ENCODE data around the gene PAK1.
"Not testable (repeated sequence)": the region's sequence is repeated elsewhere in the genome, so short reads cannot be mapped to it uniquely, and the experiment has no call there.

PAK1 gene

GRCh38 chr11:77310721-77311120 is 163.2 kb downstream of the PAK1 start:
- Histone ChIP-seq H3K36me3 (ENCODE audit: control insufficient read depth, insufficient read depth, low read length) (no peaks in the 10 kb centered on the region), H3K9ac (ENCODE audit: low read length) (no peak overlapping the region), H3K27me3 (ENCODE audit: control insufficient read depth, insufficient read depth, low read length) (no peaks in the 10 kb centered on the region), H3K4me3 (ENCODE audit: low read depth, low read length) (no peak overlapping the region), H3K9me3 (ENCODE audit: control insufficient read depth, insufficient read depth, low read depth, low read length) (no peaks in the 10 kb centered on the region), H3K4me1 (ENCODE audit: control insufficient read depth, insufficient read depth, low read length) (peaks cover 4% of the 10 kb centered on the region; the same call in 1 of the 2 replicates), H3K27ac (ENCODE audit: low read depth, low read length) (no peak overlapping the region)

- Histone ChIP-seq H3K27ac (ENCODE audit: low read depth, low read length) (no peak overlapping the region), H3K36me3 (ENCODE audit: control insufficient read depth, insufficient read depth, low read length) (no peaks in the 10 kb centered on the region)
These were observed 164.4 kb downstream of the PAK1 start for GRCh38 chr11:77309401-77310085.

GRCh38 chr11:77308838-77309237 is 165.1 kb downstream of the PAK1 start:
- no peaks in the 10 kb centered on the region for H3K9me3 ChIP-seq (ENCODE audit: control insufficient read depth, insufficient read depth, low read depth, low read length)
- H3K4me3 ChIP-seq (ENCODE audit: low read depth, low read length): no peak overlapping the region
- H3K27me3 ChIP-seq (ENCODE audit: control insufficient read depth, insufficient read depth, low read length): no peaks in the 10 kb centered on the region
- no peak overlapping the region for H3K27ac ChIP-seq (ENCODE audit: low read depth, low read length)
- no peak overlapping the region for H3K9ac ChIP-seq (ENCODE audit: low read length)
- peaks cover 5% of the 10 kb centered on the region; the same call in 1 of the 2 replicates for H3K4me1 ChIP-seq (ENCODE audit: control insufficient read depth, insufficient read depth, low read length)
- no peaks in the 10 kb centered on the region for H3K36me3 ChIP-seq (ENCODE audit: control insufficient read depth, insufficient read depth, low read length)

More at GRCh38 chr11:77309401-77310085, 164.4 kb downstream of the PAK1 start:
- no peak overlapping the region for H3K9ac ChIP-seq (ENCODE audit: low read length)
- peaks cover 4% of the 10 kb centered on the region; the same call in 1 of the 2 replicates for H3K4me1 ChIP-seq (ENCODE audit: control insufficient read depth, insufficient read depth, low read length)
- H3K27me3 ChIP-seq (ENCODE audit: control insufficient read depth, insufficient read depth, low read length): no peaks in the 10 kb centered on the region
- no peaks in the 10 kb centered on the region for H3K9me3 ChIP-seq (ENCODE audit: control insufficient read depth, insufficient read depth, low read depth, low read length)
- no peak overlapping the region for H3K4me3 ChIP-seq (ENCODE audit: low read depth, low read length)

- no peak overlapping the region for H3K4me3 ChIP-seq (ENCODE audit: low read depth, low read length)
- H3K27ac ChIP-seq (ENCODE audit: low read depth, low read length): no peak overlapping the region
- H3K36me3 ChIP-seq (ENCODE audit: control insufficient read depth, insufficient read depth, low read length): no peaks in the 10 kb centered on the region
- H3K9me3 ChIP-seq (ENCODE audit: control insufficient read depth, insufficient read depth, low read depth, low read length): no peaks in the 10 kb centered on the region
- 0 out of 2 replicates have a peak, but pooled peaks cover 4% of the 10 kb centered on the region for H3K4me1 ChIP-seq (ENCODE audit: control insufficient read depth, insufficient read depth, low read length)
- H3K9ac ChIP-seq (ENCODE audit: low read length): no peak overlapping the region
- no peaks in the 10 kb centered on the region for H3K27me3 ChIP-seq (ENCODE audit: control insufficient read depth, insufficient read depth, low read length)
These were observed 170.6 kb downstream of the PAK1 start for GRCh38 chr11:77303328-77303727.

- 0 out of 2 replicates have a peak, but pooled peaks cover 4% of the 10 kb centered on the region for H3K4me1 ChIP-seq (ENCODE audit: control insufficient read depth, insufficient read depth, low read length)
- no peak overlapping the region for H3K9ac ChIP-seq (ENCODE audit: low read length)
- H3K4me3 ChIP-seq (ENCODE audit: low read depth, low read length): no peak overlapping the region
- no peaks in the 10 kb centered on the region for H3K27me3 ChIP-seq (ENCODE audit: control insufficient read depth, insufficient read depth, low read length)
- H3K36me3 ChIP-seq (ENCODE audit: control insufficient read depth, insufficient read depth, low read length): no peaks in the 10 kb centered on the region
- no peak overlapping the region for H3K27ac ChIP-seq (ENCODE audit: low read depth, low read length)
- H3K9me3 ChIP-seq (ENCODE audit: control insufficient read depth, insufficient read depth, low read depth, low read length): no peaks in the 10 kb centered on the region
These were observed 171.1 kb downstream of the PAK1 start for GRCh38 chr11:77302752-77303151.

GRCh38 chr11:77301510-77301909 is 172.4 kb downstream of the PAK1 start, which contains the start of gene GDPD4:
TSS of gene GDPD4 (minus strand) at chr11:77301686. CDS start at chr11:77285137, 16,549 bp downstream.
- Histone ChIP-seq H3K9me3 (ENCODE audit: control insufficient read depth, insufficient read depth, low read depth, low read length) (no peaks in the 10 kb centered on the region), H3K4me1 (ENCODE audit: control insufficient read depth, insufficient read depth, low read length) (0 out of 2 replicates have a peak, but pooled peaks cover 4% of the 10 kb centered on the region), H3K27ac (ENCODE audit: low read depth, low read length) (no peak within 1 kb of the TSS), H3K27me3 (ENCODE audit: control insufficient read depth, insufficient read depth, low read length) (no peaks in the 10 kb centered on the region), H3K9ac (ENCODE audit: low read length) (no peak within 1 kb of the TSS), H3K4me3 (ENCODE audit: low read depth, low read length) (no peak within 1 kb of the TSS), H3K36me3 (ENCODE audit: control insufficient read depth, insufficient read depth, low read length) (no peaks in the 10 kb centered on the region)

- no peak overlapping the region for H3K27ac ChIP-seq (ENCODE audit: low read depth, low read length)
- H3K4me1 ChIP-seq (ENCODE audit: control insufficient read depth, insufficient read depth, low read length): 0 out of 2 replicates have a peak, but pooled peaks cover 4% of the 10 kb centered on the region
- no peak overlapping the region for H3K4me3 ChIP-seq (ENCODE audit: low read depth, low read length)
- H3K9me3 ChIP-seq (ENCODE audit: control insufficient read depth, insufficient read depth, low read depth, low read length): no peaks in the 10 kb centered on the region
- no peaks in the 10 kb centered on the region for H3K36me3 ChIP-seq (ENCODE audit: control insufficient read depth, insufficient read depth, low read length)
- H3K9ac ChIP-seq (ENCODE audit: low read length): no peak overlapping the region
- no peaks in the 10 kb centered on the region for H3K27me3 ChIP-seq (ENCODE audit: control insufficient read depth, insufficient read depth, low read length)
These were observed 173.2 kb downstream of the PAK1 start for GRCh38 chr11:77300695-77301094.

- H3K4me1 ChIP-seq (ENCODE audit: control insufficient read depth, insufficient read depth, low read length); H3K4me3 ChIP-seq (ENCODE audit: low read depth, low read length); H3K9ac ChIP-seq (ENCODE audit: low read length); H3K36me3 ChIP-seq (ENCODE audit: control insufficient read depth, insufficient read depth, low read length); H3K27ac ChIP-seq (ENCODE audit: low read depth, low read length); H3K9me3 ChIP-seq (ENCODE audit: control insufficient read depth, insufficient read depth, low read depth, low read length); H3K27me3 ChIP-seq (ENCODE audit: control insufficient read depth, insufficient read depth, low read length): not testable (repeated sequence)
These were observed 173.9 kb downstream of the PAK1 start for GRCh38 chr11:77300028-77300427.

GRCh38 chr11:77299528-77299993 is 174.3 kb downstream of the PAK1 start:
- Histone ChIP-seq H3K9ac (ENCODE audit: low read length) (no peak overlapping the region), H3K27me3 (ENCODE audit: control insufficient read depth, insufficient read depth, low read length) (no peaks in the 10 kb centered on the region), H3K36me3 (ENCODE audit: control insufficient read depth, insufficient read depth, low read length) (no peaks in the 10 kb centered on the region), H3K4me3 (ENCODE audit: low read depth, low read length) (no peak overlapping the region), H3K27ac (ENCODE audit: low read depth, low read length) (no peak overlapping the region), H3K4me1 (ENCODE audit: control insufficient read depth, insufficient read depth, low read length) (0 out of 2 replicates have a peak, but pooled peaks cover 4% of the 10 kb centered on the region), H3K9me3 (ENCODE audit: control insufficient read depth, insufficient read depth, low read depth, low read length) (no peaks in the 10 kb centered on the region)

GRCh38 chr11:77294040-77294439 is 179.9 kb downstream of the PAK1 start:
- H3K4me3 ChIP-seq (ENCODE audit: low read depth, low read length): no peak overlapping the region
- no peaks in the 10 kb centered on the region for H3K36me3 ChIP-seq (ENCODE audit: control insufficient read depth, insufficient read depth, low read length)
- no peaks in the 10 kb centered on the region for H3K4me1 ChIP-seq (ENCODE audit: control insufficient read depth, insufficient read depth, low read length)

GRCh38 chr11:77289737-77290136 is 184.2 kb downstream of the PAK1 start:
- no peaks in the 10 kb centered on the region for H3K27me3 ChIP-seq (ENCODE audit: control insufficient read depth, insufficient read depth, low read length)
- no peaks in the 10 kb centered on the region for H3K4me1 ChIP-seq (ENCODE audit: control insufficient read depth, insufficient read depth, low read length)
- no peak overlapping the region for H3K4me3 ChIP-seq (ENCODE audit: low read depth, low read length)
- H3K36me3 ChIP-seq (ENCODE audit: control insufficient read depth, insufficient read depth, low read length): no peaks in the 10 kb centered on the region
- H3K9ac ChIP-seq (ENCODE audit: low read length): no peak overlapping the region
- H3K27ac ChIP-seq (ENCODE audit: low read depth, low read length): no peak overlapping the region
- H3K9me3 ChIP-seq (ENCODE audit: control insufficient read depth, insufficient read depth, low read depth, low read length): 0 out of 2 replicates have a peak, but pooled peaks cover 4% of the 10 kb centered on the region

More at GRCh38 chr11:77294040-77294439, 179.9 kb downstream of the PAK1 start:
- Histone ChIP-seq H3K27ac (ENCODE audit: low read depth, low read length) (no peak overlapping the region), H3K9me3 (ENCODE audit: control insufficient read depth, insufficient read depth, low read depth, low read length) (0 out of 2 replicates have a peak, but pooled peaks cover 4% of the 10 kb centered on the region), H3K27me3 (ENCODE audit: control insufficient read depth, insufficient read depth, low read length) (no peaks in the 10 kb centered on the region), H3K9ac (ENCODE audit: low read length) (no peak overlapping the region)

Measured in HUES6 (cell line).